IPS DF 19.7 (cell line): ENCODE data around the gene ZNF786.

Source experiments
- DNase-seq: peaks from one replicate; pipeline ENCODE4 v3.0.0-alpha.2; 2013; ENCODE audit warnings: low read depth, low spot score

The ZNF786 gene

DNA sequence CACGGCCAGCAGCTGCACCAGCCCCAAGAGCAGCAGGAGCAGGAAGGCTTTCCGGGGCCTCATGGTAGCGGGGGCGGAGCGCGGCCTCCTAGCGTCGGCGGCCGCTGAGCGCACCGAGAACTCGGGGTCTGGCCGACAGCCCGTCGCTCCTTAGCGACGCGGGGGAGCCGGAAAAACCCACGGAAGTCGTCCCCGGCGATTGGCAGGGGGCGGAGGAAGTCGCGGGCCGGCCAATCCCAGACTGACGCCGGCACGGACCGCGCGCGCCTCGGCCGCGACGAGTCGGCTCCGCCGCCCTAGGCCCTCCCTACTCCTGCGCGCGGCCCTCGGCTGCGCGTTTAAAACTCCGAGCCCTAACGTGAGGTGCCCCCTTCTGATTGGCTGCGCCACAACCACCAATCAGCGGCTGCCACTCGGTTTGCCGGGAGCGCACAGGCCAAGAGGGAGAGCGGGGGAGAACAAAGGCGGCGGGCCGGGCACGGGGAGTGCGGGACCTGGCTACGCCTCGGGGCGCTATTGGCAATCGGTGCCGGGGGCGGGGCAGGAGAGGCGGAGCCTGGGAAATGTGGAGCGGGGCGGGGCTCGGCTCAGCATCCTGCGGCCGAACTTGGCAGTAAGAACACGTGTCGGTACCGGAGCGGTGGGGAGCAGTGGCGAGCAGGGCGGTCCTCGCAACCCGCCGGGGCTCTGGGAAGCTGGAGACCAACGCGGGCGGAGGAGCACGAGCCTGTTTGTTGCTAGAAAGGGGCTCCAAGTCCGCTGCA lies 62.0 kb downstream of the ZNF786 start, which contains the start of gene PDIA4:
Gene PDIA4 (minus strand): TSS at position 160 of the 764 bp plus-strand sequence. CDS start 97 bp downstream, at position 63.
- DNase-seq = peak; percentile 95

DNA sequence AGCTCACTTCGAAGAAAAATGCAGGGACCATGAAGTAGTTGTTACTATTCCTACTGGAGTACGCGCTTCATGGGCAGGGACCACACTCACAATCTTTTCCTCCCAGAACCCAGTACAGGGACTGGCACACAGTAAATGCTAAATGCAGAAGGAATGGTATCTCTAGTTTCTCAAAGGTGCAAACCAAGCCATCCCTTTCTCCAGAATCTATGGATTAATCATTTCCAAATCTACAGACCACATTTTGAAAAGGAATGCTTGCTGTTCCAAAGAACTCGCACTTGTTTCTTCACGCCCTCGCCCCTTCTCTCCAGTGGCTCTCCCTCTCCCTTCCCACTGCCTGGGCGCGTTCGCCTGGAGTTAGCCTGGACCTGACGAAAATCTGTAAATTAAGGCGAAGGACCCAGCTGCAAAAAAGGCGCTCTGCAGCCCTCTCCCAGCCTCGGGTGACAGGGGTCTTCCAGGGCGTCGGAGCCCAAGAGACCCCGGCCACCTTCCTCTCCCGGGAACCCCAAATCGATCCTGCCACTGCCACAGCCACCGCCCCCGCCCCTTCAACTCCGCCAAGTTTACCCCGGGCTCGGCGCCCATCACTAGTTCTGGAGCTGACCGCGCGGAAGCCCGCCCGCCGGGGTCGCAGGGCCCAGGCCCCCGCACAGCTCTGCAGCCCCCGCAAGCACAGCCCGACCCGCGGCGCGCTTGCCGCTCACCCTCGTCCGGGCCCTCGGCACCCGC lies 62.7 kb downstream of the ZNF786 start:
- DNase-seq = no peak

DNA sequence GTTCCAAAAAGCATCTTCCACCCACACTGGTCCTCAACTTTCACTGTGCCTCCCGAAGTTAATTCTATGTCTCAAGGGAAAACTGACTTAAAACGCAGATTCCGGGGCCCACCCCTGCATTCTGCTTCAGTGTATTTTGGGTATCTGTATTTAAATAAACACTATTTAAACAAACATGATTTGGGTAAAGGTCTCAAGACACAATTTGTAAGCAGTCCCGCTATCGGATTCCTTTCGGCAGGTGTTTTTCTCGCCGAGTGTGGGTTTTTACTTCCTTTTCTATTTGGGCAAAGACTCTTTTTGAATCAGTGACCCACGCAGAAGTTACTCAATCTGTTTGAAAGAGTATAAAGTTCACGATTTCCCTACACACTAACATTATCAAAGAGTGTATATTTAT lies 63.5 kb downstream of the ZNF786 start:
- DNase-seq = no peak

DNA sequence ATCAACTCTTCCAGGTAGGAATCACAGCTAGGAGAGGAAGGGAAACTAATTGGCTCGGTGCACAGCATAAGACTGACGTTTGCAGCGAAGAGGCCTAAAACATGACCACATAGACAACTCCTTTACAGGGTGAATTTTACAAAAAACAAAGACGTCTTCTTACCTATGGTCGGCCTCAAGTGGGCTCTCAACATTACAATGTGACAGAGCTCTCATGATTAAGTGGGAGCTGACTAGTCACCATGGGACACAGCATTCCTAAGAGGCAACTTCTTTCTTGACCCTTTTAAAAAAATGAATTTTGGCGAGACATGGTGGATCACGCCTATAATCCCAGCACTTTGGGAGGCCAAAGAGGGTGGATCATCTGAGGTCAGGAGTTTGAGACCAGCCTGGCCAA lies 66.9 kb downstream of the ZNF786 start:
- DNase-seq = no peak

DNA sequence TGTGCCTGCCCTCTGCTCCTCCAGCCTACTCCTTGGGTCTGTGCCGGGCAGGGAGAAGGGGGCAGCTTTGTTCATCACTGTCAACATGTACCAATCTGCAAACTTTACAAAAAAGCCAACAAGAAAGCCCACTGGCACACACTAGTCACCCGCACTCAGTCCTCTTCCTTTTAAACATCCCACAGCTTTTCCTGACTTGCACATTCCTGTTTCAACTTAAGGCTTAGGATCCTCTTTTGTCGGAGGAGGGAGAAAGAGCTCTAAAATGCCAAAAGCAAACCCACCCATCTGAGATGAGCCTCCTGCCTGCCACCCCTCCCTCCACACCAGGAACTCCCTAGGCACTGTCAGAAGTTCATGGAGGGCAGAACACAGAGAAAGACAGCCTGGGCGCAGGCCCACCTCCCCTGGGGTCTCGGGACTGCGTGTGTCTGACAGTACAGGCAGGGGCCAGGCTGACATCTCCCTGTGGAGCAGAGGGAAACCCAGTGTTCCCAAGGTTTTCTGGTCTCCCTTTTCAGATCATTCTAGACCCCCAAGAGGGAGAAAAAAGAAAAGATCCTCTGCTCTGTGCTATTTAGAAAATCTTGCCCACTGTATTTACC lies 67.7 kb downstream of the ZNF786 start:
- no peak for DNase-seq

DNA sequence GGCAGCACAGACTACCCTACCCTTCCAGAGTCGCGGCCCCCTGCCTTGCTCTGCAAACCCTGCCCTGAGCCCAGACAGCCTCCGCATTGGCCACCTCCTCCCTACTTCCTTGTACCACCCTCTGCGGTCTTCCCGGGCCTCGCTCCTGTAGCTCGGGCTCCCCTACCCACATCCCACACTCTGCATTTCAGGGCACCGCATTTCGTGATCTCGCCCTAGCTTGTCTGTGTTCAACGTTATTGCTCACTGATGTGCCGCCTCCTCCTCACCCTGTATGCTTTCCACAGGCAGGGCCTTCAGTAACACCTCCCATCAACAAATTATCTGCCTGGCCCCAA lies 68.8 kb downstream of the ZNF786 start:
- DNase-seq = no peak

DNA sequence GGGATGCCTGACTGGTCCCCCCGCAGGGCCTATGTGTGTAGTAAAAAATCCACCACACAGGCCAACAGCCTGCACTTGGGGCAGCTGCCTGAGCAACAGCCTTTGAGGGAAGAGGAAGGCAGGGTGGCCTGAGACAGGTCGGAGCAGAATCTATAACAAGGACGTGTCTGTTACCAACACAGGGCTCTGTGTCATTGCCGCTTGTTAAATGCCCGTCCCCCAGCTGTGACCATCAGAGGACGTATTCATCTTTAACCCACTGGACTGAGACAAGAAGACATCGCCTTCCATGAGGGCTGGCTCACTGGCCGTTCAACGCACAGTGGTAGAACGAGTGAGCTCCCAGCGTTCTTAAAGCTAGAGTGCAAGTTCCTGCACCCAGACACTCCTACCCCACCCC lies 70.0 kb downstream of the ZNF786 start:
- DNase-seq = no peak
